UCSD-AML1 (cell line): Measurements from ENCODE around the gene ASB3.
A peak's percentile ranks its signal among the peaks of the same experiment; 100 is the strongest.
"Not testable (repeated sequence)": the region's sequence is repeated elsewhere in the genome, so short reads cannot be mapped to it uniquely, and the experiment has no call there.

Experiments
- DNase-seq: peaks from one replicate; lab custom pipeline; 2025; ENCODE audit not compliant: unreplicated experiment; lab: John Stamatoyannopoulos, UW

Gene ASB3

GRCh38 chr2:53787614-53788289 is 999 bp upstream of the ASB3 start:
- DNase-seq = no peak

- DNase-seq = peak; percentile 49
Observed at GRCh38 chr2:53786352-53786704, 425 bp downstream of the ASB3 start.

- DNase-seq = no peak
Observed at GRCh38 chr2:53785366-53785765, 1.4 kb downstream of the ASB3 start.

GRCh38 chr2:53784436-53784835 is 2.3 kb downstream of the ASB3 start:
- DNase-seq = no peak

GRCh38 chr2:53782676-53783075 is 4.1 kb downstream of the ASB3 start:
- no peak for DNase-seq

- DNase-seq = no peak
Observed at GRCh38 chr2:53780056-53780455, 6.7 kb downstream of the ASB3 start.

- no peak for DNase-seq
Observed at GRCh38 chr2:53778536-53779162, 8.1 kb downstream of the ASB3 start.

- DNase-seq = no peak
Observed at GRCh38 chr2:53777134-53777533, 9.6 kb downstream of the ASB3 start.

- DNase-seq = no peak
Observed at GRCh38 chr2:53770264-53770663, 16.5 kb downstream of the ASB3 start.

- no peak for DNase-seq
Observed at GRCh38 chr2:53769318-53769945, 17.3 kb downstream of the ASB3 start.

GRCh38 chr2:53768242-53768542 is 18.6 kb downstream of the ASB3 start:
- no peak for DNase-seq

GRCh38 chr2:53767405-53768241 is 19.1 kb downstream of the ASB3 start, which contains the start of gene CHAC2:
CHAC2 (plus strand) TSS chr2:53767804; CDS start chr2:53767887, 83 bp downstream.
- DNase-seq = peak; percentile 84

- DNase-seq = no peak
Observed at GRCh38 chr2:53765767-53766166, 21.0 kb downstream of the ASB3 start.

- DNase-seq = not testable (repeated sequence)
Observed at GRCh38 chr2:53757206-53757605, 29.5 kb downstream of the ASB3 start.

- DNase-seq = no peak
Observed at GRCh38 chr2:53756644-53757043, 30.1 kb downstream of the ASB3 start.

GRCh38 chr2:53755121-53755520 is 31.6 kb downstream of the ASB3 start:
- no peak for DNase-seq

GRCh38 chr2:53753041-53753440 is 33.7 kb downstream of the ASB3 start:
- DNase-seq = no peak

- no peak for DNase-seq
Observed at GRCh38 chr2:53752385-53752784, 34.4 kb downstream of the ASB3 start.

GRCh38 chr2:53751728-53752127 is 35.0 kb downstream of the ASB3 start:
- DNase-seq = no peak

- no peak for DNase-seq
Observed at GRCh38 chr2:53750041-53750768, 36.5 kb downstream of the ASB3 start.
